ENCODE measurements around the gene STEAP2.

The STEAP2 gene

GRCh38 chr7:90274161-90274560 lies 62.6 kb downstream of the STEAP2 start:
- FAIRE-seq = no peak

- no peak for FAIRE-seq
Measured at GRCh38 chr7:90276033-90276728, 64.6 kb downstream of the STEAP2 start.
